ENCODE measurements around the gene PARD3. TPM values are rescaled to one million over a fixed set of nuclear protein-coding genes. Genes with fewer than 3 reads are reported as not detected.

The PARD3 gene
- total RNA-seq, 2 donors from 2014 or later = 36.1 to 48.5 TPM

DNA sequence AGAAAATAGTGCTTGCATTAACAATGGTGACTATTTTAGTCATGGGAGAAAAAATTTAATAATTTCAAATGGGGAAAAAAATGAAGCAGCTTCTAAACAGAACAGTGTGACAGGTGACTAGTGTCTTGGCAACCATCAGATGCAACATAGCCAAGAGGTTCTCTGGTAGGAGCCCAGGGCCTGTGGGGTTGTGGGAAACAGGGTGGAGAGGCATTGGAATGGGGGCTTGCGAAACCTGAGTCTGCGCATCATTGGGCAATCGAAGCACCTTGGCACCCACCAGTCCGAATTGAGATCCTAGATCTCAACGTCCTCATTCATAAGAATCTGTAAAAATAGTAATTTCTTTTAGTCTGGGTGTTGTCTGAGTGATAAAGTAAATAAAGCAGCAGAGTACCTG lies 19.2 kb upstream of the PARD3 start:
- Histone ChIP-seq H3K27me3 (no peaks in the 10 kb centered on the region), H3K4me3 (no peak overlapping the region), H3K36me3 (replicated peaks in 1 of 2; ENCODE audit: insufficient read depth in 1 of 2, low read depth in 2 of 2) (no peaks in the 10 kb centered on the region), H3K9me3 (no peaks in the 10 kb centered on the region), H3K27ac (no peak overlapping the region), H3K4me1 (no peaks in the 10 kb centered on the region)
- no peak for DNase-seq
- ATAC-seq = no peak
- no peak for TF ChIP-seq POLR2A (IDR thresholded peaks at IDR 0.05)
- TF ChIP-seq, protein P1, sequence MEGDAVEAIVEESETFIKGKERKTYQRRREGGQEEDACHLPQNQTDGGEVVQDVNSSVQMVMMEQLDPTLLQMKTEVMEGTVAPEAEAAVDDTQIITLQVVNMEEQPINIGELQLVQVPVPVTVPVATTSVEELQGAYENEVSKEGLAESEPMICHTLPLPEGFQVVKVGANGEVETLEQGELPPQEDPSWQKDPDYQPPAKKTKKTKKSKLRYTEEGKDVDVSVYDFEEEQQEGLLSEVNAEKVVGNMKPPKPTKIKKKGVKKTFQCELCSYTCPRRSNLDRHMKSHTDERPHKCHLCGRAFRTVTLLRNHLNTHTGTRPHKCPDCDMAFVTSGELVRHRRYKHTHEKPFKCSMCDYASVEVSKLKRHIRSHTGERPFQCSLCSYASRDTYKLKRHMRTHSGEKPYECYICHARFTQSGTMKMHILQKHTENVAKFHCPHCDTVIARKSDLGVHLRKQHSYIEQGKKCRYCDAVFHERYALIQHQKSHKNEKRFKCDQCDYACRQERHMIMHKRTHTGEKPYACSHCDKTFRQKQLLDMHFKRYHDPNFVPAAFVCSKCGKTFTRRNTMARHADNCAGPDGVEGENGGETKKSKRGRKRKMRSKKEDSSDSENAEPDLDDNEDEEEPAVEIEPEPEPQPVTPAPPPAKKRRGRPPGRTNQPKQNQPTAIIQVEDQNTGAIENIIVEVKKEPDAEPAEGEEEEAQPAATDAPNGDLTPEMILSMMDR (IDR thresholded peaks at IDR 0.05) = no peak
- WGBS, 2 donors = 81 to 89% methylated on average over 5 of the region's 5 CpGs
- intact Hi-C loops (cut with DNase I) = no loop called here

DNA sequence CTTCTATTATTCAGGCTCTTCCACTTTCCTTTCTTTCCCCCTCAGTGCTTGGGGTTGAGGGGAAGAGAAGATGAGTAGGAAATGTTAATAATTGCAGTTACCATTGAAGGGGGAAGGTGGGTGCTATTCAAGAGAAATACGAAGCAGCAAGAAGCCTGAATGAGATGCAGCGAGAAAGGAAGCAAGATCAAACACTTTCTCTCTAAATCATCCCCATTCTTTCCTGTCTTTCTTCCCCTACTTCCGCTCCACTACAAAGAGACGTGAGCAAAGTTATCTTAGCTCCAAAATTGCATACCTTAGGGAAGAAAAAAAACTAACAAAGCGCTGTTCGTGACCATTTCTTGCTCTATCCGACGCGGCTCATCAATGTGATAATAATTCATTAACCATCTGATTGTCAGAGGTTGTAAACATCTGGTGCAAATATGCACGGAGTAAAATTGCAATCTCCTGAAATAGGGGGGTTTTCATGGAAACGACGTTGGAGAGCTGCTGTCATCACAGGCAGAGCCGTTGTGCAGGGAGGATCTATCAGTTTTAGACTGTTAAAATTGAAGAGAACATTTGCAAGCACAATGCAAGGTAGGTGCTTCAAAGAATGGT lies 15.2 kb upstream of the PARD3 start:
- ATAC-seq = no peak
- TF ChIP-seq POLR2A (IDR thresholded peaks at IDR 0.05) = no peak
- TF ChIP-seq, protein P1 (IDR thresholded peaks at IDR 0.05) = no peak
- intact Hi-C loops (cut with DNase I) = no loop called here
- no peak for DNase-seq
- Histone ChIP-seq H3K4me1 (no peaks in the 10 kb centered on the region), H3K36me3 (replicated peaks in 1 of 2; ENCODE audit: insufficient read depth in 1 of 2, low read depth in 2 of 2) (no peaks in the 10 kb centered on the region), H3K27me3 (no peaks in the 10 kb centered on the region), H3K27ac (no peak overlapping the region), H3K4me3 (no peak overlapping the region), H3K9me3 (no peaks in the 10 kb centered on the region)
- WGBS, 2 donors = 35 to 45% methylated on average over 13 of the region's 13 CpGs

DNA sequence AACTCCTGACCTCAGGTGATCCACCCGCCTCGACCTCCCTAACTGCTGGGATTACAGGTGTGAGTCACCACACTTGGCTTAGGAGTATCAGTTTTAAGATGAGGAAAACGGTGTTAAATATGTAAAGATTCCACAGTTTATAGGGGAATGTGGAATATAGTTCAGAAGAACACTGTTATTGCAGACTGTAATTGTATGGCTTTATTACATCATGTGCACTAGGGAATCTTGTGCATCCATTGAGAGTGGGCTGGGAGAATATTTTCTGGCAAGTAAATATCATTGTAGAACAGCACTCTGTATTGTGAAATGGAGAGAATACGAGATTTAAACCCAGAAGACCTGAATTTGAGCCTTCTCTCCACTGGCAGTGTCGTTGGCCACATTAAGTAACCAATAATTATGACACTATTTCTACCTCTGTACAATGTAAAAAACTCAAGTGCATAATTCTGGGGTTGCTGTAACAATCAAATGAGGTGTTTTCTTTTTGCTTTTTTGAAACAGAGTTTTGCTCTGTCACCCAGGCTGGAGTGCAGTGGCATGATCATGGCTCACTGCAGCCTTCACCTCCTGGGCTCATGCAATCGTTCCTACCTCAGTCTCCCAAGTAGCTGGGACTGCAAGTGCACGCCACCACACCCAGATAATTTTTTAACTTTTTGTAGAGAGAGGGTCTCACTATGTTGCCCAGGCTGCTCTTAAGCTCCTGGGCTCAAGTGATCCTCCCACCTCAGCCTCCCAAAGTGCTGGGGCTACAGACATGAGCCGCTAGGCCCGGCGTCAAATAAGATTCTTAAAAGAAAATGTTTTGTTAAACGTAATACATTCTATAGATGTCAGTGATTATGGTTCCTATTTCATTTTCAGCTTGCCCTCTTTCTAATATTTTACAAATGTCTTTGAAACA lies 12.0 kb upstream of the PARD3 start:
- 83 to 85% methylated on average over 11 of the region's 11 CpGs for WGBS, 2 donors
- DNase-seq (no peak), ATAC-seq (no peak)
- TF ChIP-seq, protein P1 (IDR thresholded peaks at IDR 0.05) = no peak
- TF ChIP-seq POLR2A (IDR thresholded peaks at IDR 0.05) = no peak
- H3K4me1 ChIP-seq = no peaks in the 10 kb centered on the region
- no peak overlapping the region for H3K4me3 ChIP-seq
- no peaks in the 10 kb centered on the region for H3K9me3 ChIP-seq
- no peaks in the 10 kb centered on the region for H3K27me3 ChIP-seq
- no peaks in the 10 kb centered on the region for H3K36me3 ChIP-seq (replicated peaks in 1 of 2; ENCODE audit: insufficient read depth in 1 of 2, low read depth in 2 of 2)
- H3K27ac ChIP-seq = no peak overlapping the region
- intact Hi-C loops (cut with DNase I) = no loop called here

DNA sequence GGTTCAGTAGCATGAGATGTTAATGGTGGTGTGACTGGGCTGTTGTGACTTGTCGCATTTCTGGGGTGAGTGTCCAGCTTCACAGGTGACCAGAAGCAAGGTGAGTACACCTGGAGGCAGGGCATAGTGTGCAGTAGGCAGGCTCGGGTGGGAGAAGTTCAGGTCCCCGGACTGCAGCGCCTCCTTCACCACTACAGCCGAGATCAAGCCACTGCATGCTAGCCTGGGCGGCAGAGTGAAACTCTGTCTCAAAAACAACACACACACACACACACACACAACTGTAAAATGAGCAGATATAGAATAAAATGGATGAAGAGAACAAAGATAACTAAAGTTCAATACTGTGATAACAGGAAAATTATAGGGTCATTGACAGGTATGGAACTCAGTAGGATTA lies 11.1 kb upstream of the PARD3 start:
- Histone ChIP-seq H3K27me3 (no peaks in the 10 kb centered on the region), H3K9me3 (no peaks in the 10 kb centered on the region), H3K27ac (no peak overlapping the region), H3K4me1 (no peaks in the 10 kb centered on the region), H3K36me3 (replicated peaks in 1 of 2; ENCODE audit: insufficient read depth in 1 of 2, low read depth in 2 of 2) (no peaks in the 10 kb centered on the region), H3K4me3 (no peak overlapping the region)
- intact Hi-C loops (cut with DNase I) = no loop called here
- TF ChIP-seq POLR2A (IDR thresholded peaks at IDR 0.05) = no peak
- TF ChIP-seq, protein P1 (IDR thresholded peaks at IDR 0.05) = no peak
- no peak for ATAC-seq
- DNase-seq = no peak
- 78 to 82% methylated on average over 6 of the region's 6 CpGs for WGBS, 2 donors
